H1 (cell line): Measurements from ENCODE around the gene ZNF407. TPM values are rescaled to one million over a fixed set of nuclear protein-coding genes. Genes with fewer than 3 reads are reported as not detected.
A peak's percentile ranks its signal among the peaks of the same experiment; 100 is the strongest.

Experiments used
- CTCF ChIA-PET: fragments of 300-600 bp; sonication (Branson Sonifier 250); formaldehyde crosslinking; loops from one replicate; lab custom pipeline; 2021; ENCODE audit not compliant: partially characterized antibody; lab: Charles Lee
- POLR2A ChIA-PET: fragments of 300-600 bp; sonication (Branson Sonifier 250); formaldehyde crosslinking; loops from one replicate; lab custom pipeline; 2021; ENCODE audit warnings: inconsistent platforms; ENCODE audit not compliant: partially characterized antibody; lab: Charles Lee
- DNase-seq, 2 experiments: peaks; one replicate each; pipeline versions ENCODE4 v3.0.0 to v3.0.0-alpha.2; 2010 to 2022; ENCODE audit warnings: low spot score in 2 of 2, low read depth in 1 of 2, mixed read lengths in 1 of 2
- FAIRE-seq: peaks from 2 replicates; lab custom pipeline; 2011; peaks lifted over from hg19 to GRCh38; lab: Jason Lieb, UNC
- H2AFZ ChIP-seq: 2 replicates; pipeline ENCODE4 v1.8.1; 2012; ENCODE audit warnings: low read length, inconsistent platforms
- H2AK5ac ChIP-seq: 2 replicates; pipeline ENCODE4 v1.6.1; 2013; ENCODE audit warnings: low read depth, low read length
- H2BK120ac ChIP-seq: replicated peaks from 2 replicates; pipeline ENCODE3; 2013; ENCODE audit warnings: low read depth, low read length, inconsistent platforms
- H2BK12ac ChIP-seq: 2 replicates; pipeline ENCODE4 v1.6.1; 2013; ENCODE audit warnings: low read depth, low read length
- H2BK15ac ChIP-seq: 2 replicates; pipeline ENCODE4 v1.6.1; 2013; ENCODE audit warnings: low read length
- H2BK20ac ChIP-seq: 2 replicates; pipeline ENCODE4 v1.6.1; 2013; ENCODE audit warnings: low read length
- H2BK5ac ChIP-seq: 2 replicates; pipeline ENCODE4 v1.6.1; 2013; ENCODE audit warnings: low read depth, low read length
- H3K14ac ChIP-seq: 2 replicates; pipeline ENCODE4 v1.6.1; 2013; ENCODE audit warnings: inconsistent platforms; ENCODE audit not compliant: insufficient read length
- H3K18ac ChIP-seq: 2 replicates; pipeline ENCODE4 v1.6.1; 2013; ENCODE audit warnings: low read length; ENCODE audit errors: extremely low read depth
- H3K23ac ChIP-seq: 2 replicates; pipeline ENCODE4 v1.6.1; 2013; ENCODE audit warnings: inconsistent platforms; ENCODE audit not compliant: insufficient read length
- H3K23me2 ChIP-seq: 2 replicates; pipeline ENCODE4 v1.6.1; 2013; ENCODE audit warnings: low read depth, low read length
- H3K27ac ChIP-seq: 2 replicates; pipeline ENCODE4 v1.6.1; 2011; ENCODE audit warnings: low read depth, low read length, inconsistent platforms
- H3K27me3 ChIP-seq, 4 experiments: replicated peaks in 1 of 4; 1 replicate in 1 of 4; 2 replicates in 3 of 4; pipeline versions ENCODE4 v1.6.1 to v1.8.1; 2011 to 2013; ENCODE audit warnings: low read length in 3 of 4, mild to moderate bottlenecking in 3 of 4, inconsistent platforms in 2 of 4, mixed read lengths in 2 of 4, moderate library complexity in 1 of 4; ENCODE audit not compliant: control insufficient read depth in 3 of 4, insufficient read depth in 3 of 4; ENCODE audit errors: extremely low read depth in 1 of 4
- H3K36me3 ChIP-seq, 4 experiments: 2 replicates each; pipeline versions ENCODE4 v1.6.1 to v1.8.1; 2011 to 2013; ENCODE audit warnings: mild to moderate bottlenecking in 4 of 4, low read length in 3 of 4, moderate library complexity in 2 of 4, control low read depth in 1 of 4, inconsistent platforms in 1 of 4; ENCODE audit not compliant: insufficient read depth in 4 of 4, control insufficient read depth in 2 of 4
- H3K4ac ChIP-seq: replicated peaks from 2 replicates; pipeline ENCODE3; 2013; ENCODE audit warnings: low read length, low read depth, mixed read lengths, inconsistent platforms; ENCODE audit not compliant: insufficient read length
- H3K4me1 ChIP-seq, 4 experiments: replicated peaks in 1 of 4; 1 replicate in 1 of 4; 2 replicates in 3 of 4; pipeline versions ENCODE4 v1.6.1 to v1.8.1; 2011 to 2013; ENCODE audit warnings: low read length in 3 of 4, inconsistent platforms in 2 of 4, mixed read lengths in 1 of 4; ENCODE audit not compliant: insufficient read depth in 4 of 4, control insufficient read depth in 3 of 4
- H3K4me2 ChIP-seq, 2 experiments: 2 replicates each; pipeline versions ENCODE4 v1.6.1 to v1.8.1; 2011 to 2013; ENCODE audit warnings: low read depth in 2 of 2, low read length in 2 of 2, control low read depth in 1 of 2, inconsistent platforms in 1 of 2, mild to moderate bottlenecking in 1 of 2; ENCODE audit not compliant: insufficient read depth in 1 of 2
- H3K4me3 ChIP-seq, 4 experiments: fragments of 200-600, 300-600 bp in 1 of 4; sonication (generic), shearing (Covaris generic), sonication (Bioruptor Twin) in 1 of 4; 2 replicates each; pipeline versions ENCODE4 v1.5.1 to v1.8.1; 2011 to 2016; ENCODE audit warnings: low read length in 4 of 4, low read depth in 3 of 4, control low read depth in 2 of 4, inconsistent platforms in 2 of 4, mild to moderate bottlenecking in 2 of 4, mixed read lengths in 1 of 4, moderate library complexity in 1 of 4; ENCODE audit not compliant: insufficient read depth in 2 of 4; ENCODE audit errors: extremely low read depth in 1 of 4
- H3K56ac ChIP-seq: replicated peaks from 2 replicates; pipeline ENCODE3; 2013; ENCODE audit warnings: low read depth, mild to moderate bottlenecking, mixed read lengths, low read length, inconsistent platforms; ENCODE audit not compliant: insufficient read length
- H3K79me1 ChIP-seq: 2 replicates; pipeline ENCODE4 v1.6.1; 2013; ENCODE audit warnings: low read depth, low read length, control low read depth
- H3K79me2 ChIP-seq, 2 experiments: 2 replicates each; pipeline versions ENCODE4 v1.6.1 to v1.8.1; 2012 to 2013; ENCODE audit warnings: low read length in 2 of 2, mild to moderate bottlenecking in 2 of 2, inconsistent platforms in 1 of 2; ENCODE audit not compliant: insufficient read depth in 2 of 2, control insufficient read depth in 1 of 2
- H3K9ac ChIP-seq, 4 experiments: replicated peaks in 1 of 4; 1 replicate in 1 of 4; 2 replicates in 3 of 4; pipeline versions ENCODE4 v1.6.1 to v1.8.1; 2011 to 2013; ENCODE audit warnings: low read depth in 3 of 4, low read length in 3 of 4, control low read depth in 2 of 4, mild to moderate bottlenecking in 2 of 4, moderate library complexity in 2 of 4, inconsistent platforms in 1 of 4; ENCODE audit errors: extremely low read depth in 1 of 4
- H3K9me3 ChIP-seq, 2 experiments: 2 replicates each; pipeline versions ENCODE4 v1.6.1 to v1.8.1; 2012 to 2013; ENCODE audit warnings: mild to moderate bottlenecking in 2 of 2, moderate library complexity in 2 of 2, control low read depth in 1 of 2, inconsistent platforms in 1 of 2, low read depth in 1 of 2, low read length in 1 of 2, mixed read lengths in 1 of 2; ENCODE audit not compliant: insufficient read depth in 2 of 2
- H4K20me1 ChIP-seq, 2 experiments: replicated peaks in 1 of 2; 2 replicates each; pipeline versions ENCODE3 to v1.8.1; 2011 to 2013; ENCODE audit warnings: inconsistent platforms in 2 of 2, low read length in 2 of 2, mild to moderate bottlenecking in 1 of 2; ENCODE audit not compliant: insufficient read depth in 2 of 2, control insufficient read depth in 1 of 2
- H4K5ac ChIP-seq: 2 replicates; pipeline ENCODE4 v1.6.1; 2013; ENCODE audit warnings: low read length, low read depth, mixed read lengths, inconsistent platforms; ENCODE audit not compliant: insufficient read length
- H4K8ac ChIP-seq: 2 replicates; pipeline ENCODE4 v1.8.0; 2013; ENCODE audit warnings: mild to moderate bottlenecking, moderate library complexity, low read length, inconsistent platforms; ENCODE audit not compliant: insufficient read depth; ENCODE audit errors: extremely low read depth
- H4K91ac ChIP-seq: replicated peaks from 2 replicates; pipeline ENCODE3; 2013; ENCODE audit warnings: low read length, mixed read lengths, inconsistent platforms; ENCODE audit not compliant: insufficient read length
- ATF2 ChIP-seq: IDR thresholded peaks from 2 replicates; pipeline ENCODE4 v1.6.1; 2012; ENCODE audit warnings: low read length, inconsistent platforms
- CHD2 ChIP-seq: IDR thresholded peaks from 2 replicates; pipeline ENCODE4 v1.6.1; 2012; ENCODE audit warnings: low read length, improper control_type of control experiment
- FOSL1 ChIP-seq: IDR thresholded peaks from 2 replicates; pipeline ENCODE4 v1.6.1; 2011; ENCODE audit warnings: mild to moderate bottlenecking, low read depth, low read length, moderate library complexity; ENCODE audit not compliant: insufficient read depth
- KDM4A ChIP-seq: IDR thresholded peaks from one replicate; pipeline ENCODE4 v1.7.1; 2012; ENCODE audit warnings: low read depth, mild to moderate bottlenecking, moderate library complexity, low read length, inconsistent platforms; ENCODE audit not compliant: severe bottlenecking
- KDM5A ChIP-seq: fragments of 200-600 bp; IDR thresholded peaks from 2 replicates; pipeline ENCODE4 v1.7.1; 2012; ENCODE audit warnings: mild to moderate bottlenecking, low read length, inconsistent platforms, mixed read lengths
- MAFK ChIP-seq: IDR thresholded peaks from 2 replicates; pipeline ENCODE4 v1.6.1; 2012; ENCODE audit warnings: low read depth, mild to moderate bottlenecking, improper control_type of control experiment, low read length
- POLR2A ChIP-seq, 2 experiments: IDR thresholded peaks; 1 replicate in 1 of 2; 2 replicates in 1 of 2; pipeline ENCODE4 v1.6.1; 2011; ENCODE audit warnings: low read depth in 2 of 2, low read length in 2 of 2, mild to moderate bottlenecking in 2 of 2; ENCODE audit errors: control extremely low read depth in 1 of 2
- RXRA ChIP-seq: IDR thresholded peaks from 2 replicates; pipeline ENCODE4 v1.6.1; 2011; ENCODE audit warnings: low read depth, mild to moderate bottlenecking, low read length, moderate library complexity; ENCODE audit not compliant: insufficient read depth
- SIN3A ChIP-seq, 2 experiments: IDR thresholded peaks in 1 of 2; conservative IDR thresholded peaks in 1 of 2; 2 replicates each; pipeline ENCODE4 v1.6.1; 2011 to 2012; ENCODE audit warnings: low read length in 2 of 2, improper control_type of control experiment in 1 of 2, low read depth in 1 of 2, mild to moderate bottlenecking in 1 of 2
- SP1 ChIP-seq: IDR thresholded peaks from 2 replicates; pipeline ENCODE4 v1.6.1; 2011; ENCODE audit warnings: low read depth, low read length
- TAF1 ChIP-seq: IDR thresholded peaks from 2 replicates; pipeline ENCODE4 v1.6.1; 2011; ENCODE audit warnings: mild to moderate bottlenecking, low read depth, low read length
- TBP ChIP-seq: IDR thresholded peaks from 2 replicates; pipeline ENCODE4 v1.6.1; 2011; ENCODE audit warnings: low read depth, low read length, improper control_type of control experiment
- TEAD4 ChIP-seq: IDR thresholded peaks from 2 replicates; pipeline ENCODE4 v1.6.1; 2012; ENCODE audit warnings: low read depth, low read length, inconsistent platforms, mixed read lengths
- WGBS, 2 experiments: shearing (Covaris generic) in 1 of 2; methylation state at CpG; one replicate each; pipeline versions ENCODE4 v1.1.6 to v1.1.7; 2013 to 2015; ENCODE audit warnings: low lambda C conversion rate in 2 of 2, mixed read lengths in 2 of 2, inconsistent platforms in 1 of 2, low coverage in 1 of 2, missing lambda C conversion rate in 1 of 2; ENCODE audit not compliant: insufficient replicate concordance in 2 of 2, insufficient coverage in 1 of 2, insufficient read length in 1 of 2; ENCODE audit errors: extremely low coverage in 1 of 2, missing lambda C conversion rate in 1 of 2; 5-methylcytosine and 5-hydroxymethylcytosine counted together
- polyA plus RNA-seq, 7 experiments: library from polyadenylated mRNA; depleted of rRNA in 3 of 7; stranded (reverse) in 5 of 7; unstranded in 2 of 7; fragments of >200 nt in 5 of 7; fragments of 200-250 nt in 2 of 7; gene quantifications; 1 replicate in 5 of 7; 2 replicates in 1 of 7; 4 replicates in 1 of 7; pipeline versions ENCODE4 v1.2.1 to v1.2.3, GENCODE V29; 2011 to 2013; ENCODE audit warnings: missing spikeins in 2 of 7, mixed read lengths in 2 of 7
- total RNA-seq: library from RNA; stranded (reverse); fragmentation: NEBNext Ultra II Directional; extraction: Animal tissue kit (Norgen Biotek cat#: 25700); gene quantifications from 2 replicates; pipeline ENCODE4 v1.2.1, GENCODE V29; 2021

The ZNF407 gene
- total and polyA plus RNA-seq, 2 of the 8 experiments (the other 6 are each of a cell fraction or from before 2014, with no cell fraction given) = 1.5 to 6.8 TPM

DNA sequence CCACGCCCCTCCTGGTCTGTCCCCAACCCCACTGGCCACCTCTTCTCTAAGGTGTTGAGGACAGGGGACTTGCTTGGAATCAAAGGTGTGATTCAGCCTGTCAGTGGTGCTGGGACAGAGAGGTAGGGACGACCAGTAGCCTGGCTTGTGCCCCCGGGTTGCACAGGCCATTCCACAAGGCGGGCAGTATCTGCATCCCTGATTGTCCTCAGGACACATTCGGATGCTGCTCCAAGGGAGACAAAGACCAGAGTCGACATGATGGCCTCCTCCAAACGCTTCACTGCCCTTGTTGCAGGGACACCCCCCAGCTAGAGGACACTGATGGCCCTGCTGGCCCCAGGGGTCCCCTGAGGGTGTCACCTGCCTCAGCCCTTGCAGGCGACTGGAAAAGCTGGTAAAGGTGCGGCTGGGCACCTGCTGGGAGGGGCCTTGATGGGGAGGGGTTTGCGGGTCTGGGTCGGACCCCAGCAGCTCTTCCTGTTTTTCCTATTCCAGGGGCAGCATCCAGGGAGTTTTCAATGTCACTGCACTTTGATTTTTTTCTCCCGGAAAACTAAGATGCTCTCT is 513.3 kb downstream of the ZNF407 start:
- POLR2A ChIA-PET = no interaction called here
- 92% methylated on average over 11 of the region's 12 CpGs; no CpG with 5 or more reads in 1 of the 2 experiments for WGBS, 2 experiments
- TF ChIP-seq TAF1 (no peak), TBP (no peak), SIN3A (conservative IDR thresholded peaks at IDR 0.05 in 1 of 2, IDR thresholded peaks at IDR 0.05 in 1 of 2; ENCODE audit: low read depth in 1 of 2, low read length in 2 of 2) (no peak), MAFK (no peak), KDM5A (no peak), FOSL1 (no peak), POLR2A (IDR thresholded peaks at IDR 0.05; ENCODE audit: control extremely low read depth in 1 of 2, low read depth in 2 of 2, low read length in 2 of 2) (no peak), SP1 (no peak), RXRA (no peak), TEAD4 (no peak), ATF2 (no peak), KDM4A (no peak), CHD2 (no peak)

More for the DNA sequence above, 513.3 kb downstream of the ZNF407 start:
- Histone ChIP-seq H2BK15ac (no peak overlapping the region), H2BK5ac (no peak overlapping the region), H3K4me1 (no peaks in the 10 kb centered on the region), H2BK12ac (no peak overlapping the region), H3K23me2 (no peaks in the 10 kb centered on the region), H2AK5ac (no peak overlapping the region), H2BK20ac (no peak overlapping the region), H4K5ac (no peak overlapping the region), H3K36me3 (no peaks in the 10 kb centered on the region), H2BK120ac (no peak overlapping the region), H3K14ac (no peak overlapping the region), H3K27ac (no peak overlapping the region), H3K79me2 (no peaks in the 10 kb centered on the region), H3K27me3 (no peaks in the 10 kb centered on the region), H4K8ac (no peak overlapping the region), H3K23ac (no peak overlapping the region), H3K56ac (no peak overlapping the region), H4K20me1 (no peaks in the 10 kb centered on the region), H3K9me3 (no peaks in the 10 kb centered on the region), H3K18ac (no peak overlapping the region), H2AFZ (no peak overlapping the region), H3K79me1 (no peaks in the 10 kb centered on the region), H3K9ac (no peak overlapping the region), H3K4ac (no peak overlapping the region), H4K91ac (no peak overlapping the region), H3K4me3 (no peak overlapping the region), H3K4me2 (no peak overlapping the region)
- FAIRE-seq = no peak
- CTCF ChIA-PET = no interaction called here
- DNase-seq = peak in 1 of 2 experiments; percentile 36
